BJ (cell line): ENCODE results near the gene MRPL45. TPM values are rescaled to one million over a fixed set of nuclear protein-coding genes. Genes with fewer than 3 reads are reported as not detected.
A peak's percentile ranks its signal among the peaks of the same experiment; 100 is the strongest.
"Not testable (repeated sequence)": the region's sequence is repeated elsewhere in the genome, so short reads cannot be mapped to it uniquely, and the experiment has no call there.

Experiments
- CTCF ChIA-PET: fragments of 350-600 bp; formaldehyde crosslinking; extraction: SDS; loops from one replicate; lab custom pipeline; 2021; ENCODE audit warnings: antibody characterized with exemption, inconsistent platforms; lab: Yijun Ruan, JAX
- POLR2A ChIA-PET: fragments of 300-600 bp; sonication (Branson Sonifier 250); formaldehyde crosslinking; extraction: SDS; loops from one replicate; lab custom pipeline; 2021; ENCODE audit warnings: antibody characterized with exemption; lab: Charles Lee
- DNase-seq: peaks from one replicate; pipeline ENCODE4 v3.0.0-alpha.2; 2011; ENCODE audit warnings: low read depth
- H3K27me3 ChIP-seq: 2 replicates; pipeline ENCODE4 v1.6.0; 2011; ENCODE audit warnings: low read length; ENCODE audit not compliant: control insufficient read depth, insufficient read depth
- H3K36me3 ChIP-seq: 2 replicates; pipeline ENCODE4 v1.5.1; 2011; ENCODE audit warnings: low read length; ENCODE audit not compliant: control insufficient read depth, insufficient read depth
- H3K4me3 ChIP-seq: 2 replicates; pipeline ENCODE4 v1.5.1; 2011; ENCODE audit warnings: low read depth, mild to moderate bottlenecking, control low read depth, low read length
- polyA minus RNA-seq: library from RNA; depleted of rRNA, polyadenylated mRNA; stranded (reverse); fragments of >200 nt; gene quantifications from 2 replicates; pipeline ENCODE4 v1.2.3, GENCODE V29; 2011; rRNA and poly(A)+ RNA removed
- polyA plus RNA-seq: library from polyadenylated mRNA; depleted of rRNA; stranded (reverse); fragments of >200 nt; gene quantifications from 2 replicates; pipeline ENCODE4 v1.2.3, GENCODE V29; 2011; rRNA removed

Gene MRPL45
- 58.9 and 76.4 TPM in 2 replicates for polyA plus RNA-seq
- polyA minus RNA-seq = 21.0 and 31.8 TPM in 2 replicates

GRCh38 chr17:38296834-38297517, at the start of gene MRPL45:
Gene MRPL45 (plus strand): TSS chr17:38297168. CDS start chr17:38297184, 16 bp downstream.
- H3K36me3 ChIP-seq, CTCF ChIA-PET, H3K27me3 ChIP-seq, POLR2A ChIA-PET: not testable (repeated sequence)
- DNase-seq = peak; percentile 84
- peak within 1 kb of the TSS; percentile 61 for H3K4me3 ChIP-seq

GRCh38 chr17:38253191-38253590, 43.8 kb upstream of the MRPL45 start:
- DNase-seq, H3K27me3 ChIP-seq, H3K4me3 ChIP-seq, POLR2A ChIA-PET, H3K36me3 ChIP-seq, CTCF ChIA-PET: not testable (repeated sequence)

GRCh38 chr17:38254357-38254756, 42.6 kb upstream of the MRPL45 start:
- DNase-seq, H3K27me3 ChIP-seq, H3K36me3 ChIP-seq, CTCF ChIA-PET, H3K4me3 ChIP-seq, POLR2A ChIA-PET: not testable (repeated sequence)

GRCh38 chr17:38257013-38257621, 39.9 kb upstream of the MRPL45 start:
- CTCF ChIA-PET, H3K27me3 ChIP-seq, H3K36me3 ChIP-seq, POLR2A ChIA-PET: not testable (repeated sequence)
- peak; percentile 18 for DNase-seq
- H3K4me3 ChIP-seq = peak overlapping the region; percentile 42

GRCh38 chr17:38265974-38266506, 30.9 kb upstream of the MRPL45 start:
- CTCF ChIA-PET, DNase-seq, POLR2A ChIA-PET, H3K4me3 ChIP-seq, H3K27me3 ChIP-seq, H3K36me3 ChIP-seq: not testable (repeated sequence)

- H3K4me3 ChIP-seq, CTCF ChIA-PET, H3K36me3 ChIP-seq, POLR2A ChIA-PET, H3K27me3 ChIP-seq, DNase-seq: not testable (repeated sequence)
These were observed 30.4 kb upstream of the MRPL45 start for GRCh38 chr17:38266571-38266970.

GRCh38 chr17:38268138-38268537, 28.8 kb upstream of the MRPL45 start:
- POLR2A ChIA-PET, DNase-seq, CTCF ChIA-PET: not testable (repeated sequence)

GRCh38 chr17:38269045-38269444, 27.9 kb upstream of the MRPL45 start:
- POLR2A ChIA-PET, H3K27me3 ChIP-seq, DNase-seq, CTCF ChIA-PET, H3K36me3 ChIP-seq, H3K4me3 ChIP-seq: not testable (repeated sequence)

More at GRCh38 chr17:38268138-38268537, 28.8 kb upstream of the MRPL45 start:
- not testable (repeated sequence) for H3K27me3 ChIP-seq, H3K36me3 ChIP-seq, H3K4me3 ChIP-seq

GRCh38 chr17:38269552-38269951, 27.4 kb upstream of the MRPL45 start:
- H3K27me3 ChIP-seq, H3K36me3 ChIP-seq, POLR2A ChIA-PET, H3K4me3 ChIP-seq, CTCF ChIA-PET, DNase-seq: not testable (repeated sequence)

GRCh38 chr17:38285994-38286393, 11.0 kb upstream of the MRPL45 start:
- H3K4me3 ChIP-seq, DNase-seq, POLR2A ChIA-PET, H3K27me3 ChIP-seq, CTCF ChIA-PET, H3K36me3 ChIP-seq: not testable (repeated sequence)

- H3K4me3 ChIP-seq, H3K36me3 ChIP-seq, POLR2A ChIA-PET, H3K27me3 ChIP-seq, CTCF ChIA-PET: not testable (repeated sequence)
- DNase-seq = peak; percentile 31
These were observed 10.4 kb upstream of the MRPL45 start for GRCh38 chr17:38286501-38287091.
